Neural progenitor cell (in vitro differentiated cells): ENCODE data around the gene RPUSD2.

Experiments used
- CTCF ChIP-seq: fragments of 200-600 bp; sonication (generic); IDR thresholded peaks from 2 replicates; pipeline ENCODE4 v1.5.1; 2017; ENCODE audit warnings: antibody characterized with exemption, mild to moderate bottlenecking
- EZH2 ChIP-seq: fragments of 200-600 bp; sonication (generic); IDR thresholded peaks from 2 replicates; pipeline ENCODE4 v1.6.1; 2017; ENCODE audit warnings: antibody characterized with exemption, mild to moderate bottlenecking, moderate library complexity
- EZH2phosphoT487 ChIP-seq: fragments of 200-600 bp; sonication (generic); IDR thresholded peaks from 2 replicates; pipeline ENCODE4 v1.6.1; 2017; ENCODE audit warnings: antibody characterized with exemption

DNA sequence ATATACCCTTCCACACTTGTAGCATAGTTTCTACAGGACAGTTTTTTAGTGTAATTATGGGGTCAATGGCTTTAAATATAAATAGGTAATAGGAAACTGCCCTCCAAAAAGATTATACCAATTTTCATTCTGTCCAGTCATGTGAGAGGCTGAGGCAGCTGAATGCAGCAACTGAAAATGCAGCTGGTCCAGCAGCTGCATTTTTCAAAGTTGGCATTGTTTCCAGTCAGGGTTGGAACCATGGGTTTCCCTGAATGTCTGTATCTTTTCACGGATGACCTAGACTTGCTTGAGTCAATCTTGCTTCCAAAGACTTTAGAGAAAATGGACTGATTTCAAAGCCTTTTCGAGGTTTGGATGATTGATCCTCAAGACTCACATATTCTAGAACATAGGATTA is 15.1 kb downstream of the RPUSD2 start:
- TF ChIP-seq CTCF (no peak), EZH2phosphoT487 (no peak), EZH2 (no peak)
